Fibroblast of lung (primary cell): ENCODE results near the gene KCNAB2. TPM values are rescaled to one million over a fixed set of nuclear protein-coding genes. Genes with fewer than 3 reads are reported as not detected.

Experiments used
- DNase-seq, 2 donors: peaks; one replicate each; pipeline versions ENCODE4 v3.0.0 to v3.0.0-alpha.2; 2010; ENCODE audit warnings: low read depth in 2 of 2
- H2AFZ ChIP-seq: 2 replicates; pipeline ENCODE4 v1.5.1; 2012; ENCODE audit warnings: low read length, control low read depth, inconsistent platforms
- H3K27ac ChIP-seq: 2 replicates; pipeline ENCODE4 v1.5.1; 2011; ENCODE audit warnings: low read length, control low read depth; ENCODE audit not compliant: insufficient read depth
- H3K27me3 ChIP-seq: 2 replicates; pipeline ENCODE4 v1.5.1; 2011; ENCODE audit warnings: mild to moderate bottlenecking, low read length; ENCODE audit not compliant: control insufficient read depth, insufficient read depth
- H3K36me3 ChIP-seq: 2 replicates; pipeline ENCODE4 v1.5.1; 2011; ENCODE audit warnings: low read length; ENCODE audit not compliant: control insufficient read depth, insufficient read depth
- H3K4me1 ChIP-seq: 2 replicates; pipeline ENCODE4 v1.5.1; 2011; ENCODE audit warnings: low read length; ENCODE audit not compliant: control insufficient read depth, insufficient read depth; ENCODE audit errors: extremely low read depth
- H3K4me2 ChIP-seq: 2 replicates; pipeline ENCODE4 v1.5.1; 2011; ENCODE audit warnings: low read length, control low read depth; ENCODE audit not compliant: insufficient read depth; ENCODE audit errors: extremely low read depth
- H3K4me3 ChIP-seq, 4 experiments: fragments of 200-600 bp in 1 of 4; sonication (generic) in 1 of 4; replicated peaks in 1 of 4; 2 replicates each; pipeline ENCODE4 v1.5.1; 2011 to 2016; ENCODE audit warnings: low read length in 4 of 4, low read depth in 3 of 4, mild to moderate bottlenecking in 3 of 4, control low read depth in 2 of 4, inconsistent platforms in 1 of 4, mixed read lengths in 1 of 4; ENCODE audit not compliant: insufficient read depth in 1 of 4; ENCODE audit errors: control extremely low read depth in 1 of 4
- H3K79me2 ChIP-seq: 2 replicates; pipeline ENCODE4 v1.5.1; 2012; ENCODE audit warnings: mild to moderate bottlenecking, low read length, inconsistent platforms; ENCODE audit not compliant: control insufficient read depth, insufficient read depth
- H3K9ac ChIP-seq: 2 replicates; pipeline ENCODE4 v1.5.1; 2011; ENCODE audit warnings: mild to moderate bottlenecking, low read length, control low read depth; ENCODE audit not compliant: insufficient read depth
- H3K9me3 ChIP-seq: 2 replicates; pipeline ENCODE4 v1.5.1; 2012; ENCODE audit warnings: low read depth, low read length; ENCODE audit not compliant: control insufficient read depth, insufficient read depth
- H4K20me1 ChIP-seq: 2 replicates; pipeline ENCODE4 v1.5.1; 2011; ENCODE audit warnings: low read length; ENCODE audit not compliant: control insufficient read depth, insufficient read depth; ENCODE audit errors: extremely low read depth
- CTCF ChIP-seq, 2 donors: IDR thresholded peaks in 1 of 2; conservative IDR thresholded peaks in 1 of 2; 1 replicate in 1 of 2; 2 replicates in 1 of 2; pipeline ENCODE4 v1.5.1; 2011 to 2012; ENCODE audit warnings: low read length in 2 of 2, control low read depth in 1 of 2, inconsistent platforms in 1 of 2, low read depth in 1 of 2, mild to moderate bottlenecking in 1 of 2
- EZH2 ChIP-seq: IDR thresholded peaks from 2 replicates; pipeline ENCODE4 v1.5.1; 2012; ENCODE audit warnings: low read length, control low read depth, mild to moderate bottlenecking; ENCODE audit errors: missing control alignments
- polyA plus RNA-seq, 2 donors: library from polyadenylated mRNA; depleted of rRNA in 1 of 2; stranded (reverse) in 1 of 2; unstranded in 1 of 2; fragments of >200 nt; gene quantifications; 2 replicates each; pipeline ENCODE4 v1.2.1, GENCODE V29; 2011 to 2012; ENCODE audit warnings: missing spikeins in 1 of 2
- total RNA-seq: library from RNA; depleted of rRNA; stranded (reverse); fragments of >200 nt; gene quantifications from 2 replicates; pipeline ENCODE4 v1.2.1, GENCODE V29; 2014

Gene KCNAB2
- total and polyA plus RNA-seq, 2 donors (not counting 1 experiment from before 2014, with no cell fraction given): 2.2 to 2.5 TPM

DNA sequence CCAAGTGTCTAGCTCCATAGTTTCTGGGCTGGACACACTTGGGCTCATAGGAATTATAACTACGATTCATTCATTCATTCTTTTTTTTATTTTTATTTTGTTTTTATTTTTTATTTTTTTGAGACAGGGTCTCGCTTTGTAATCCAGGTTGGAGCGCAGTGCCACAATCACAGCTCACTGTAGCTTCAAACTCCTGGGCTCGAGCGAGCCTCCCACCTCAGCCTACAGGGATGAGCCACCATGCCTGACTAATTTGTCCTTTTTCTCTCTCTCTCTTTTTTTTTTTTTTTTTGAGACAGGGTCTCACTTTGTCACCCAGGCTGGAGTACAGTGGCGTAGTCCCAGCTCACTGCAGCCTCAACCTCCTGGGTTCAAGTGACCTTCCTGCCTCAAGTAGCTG lies 42.3 kb downstream of the KCNAB2 start:
- H4K20me1 ChIP-seq: no peaks in the 10 kb centered on the region
- no peak for DNase-seq
- no peaks in the 10 kb centered on the region for H3K36me3 ChIP-seq
- H3K4me3 ChIP-seq: no peak overlapping the region
- no peaks in the 10 kb centered on the region for H3K9me3 ChIP-seq
- no peaks in the 10 kb centered on the region for H3K27me3 ChIP-seq
- H3K27ac ChIP-seq: no peak overlapping the region
- no peaks in the 10 kb centered on the region for H3K4me1 ChIP-seq
- no peak overlapping the region for H2AFZ ChIP-seq
- H3K79me2 ChIP-seq: no peaks in the 10 kb centered on the region
- no peak overlapping the region for H3K9ac ChIP-seq
- no peak overlapping the region for H3K4me2 ChIP-seq
- TF ChIP-seq EZH2: no peak
- TF ChIP-seq CTCF (conservative IDR thresholded peaks at IDR 0.05 in 1 of 2, IDR thresholded peaks at IDR 0.05 in 1 of 2; ENCODE audit: low read depth in 1 of 2, low read length in 2 of 2): no peak

DNA sequence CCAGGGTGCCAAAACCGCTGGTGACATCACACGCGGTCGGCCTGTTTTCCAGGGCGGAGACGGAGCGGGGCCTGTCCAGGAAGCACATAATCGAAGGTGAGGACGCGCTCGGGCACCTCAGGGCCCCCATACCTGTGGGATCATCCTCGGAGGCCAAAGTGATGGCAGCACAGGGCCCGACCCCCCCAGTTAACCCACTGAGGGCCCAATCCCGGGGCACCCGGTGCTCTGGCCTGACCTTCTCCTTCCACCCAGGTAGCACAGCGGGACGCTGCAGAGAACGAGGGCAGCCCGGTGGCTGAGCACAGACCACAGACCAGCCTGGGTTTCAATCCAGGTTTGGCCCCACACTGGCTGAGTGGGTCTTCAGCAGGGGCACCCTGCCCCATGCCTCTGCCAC lies 43.3 kb downstream of the KCNAB2 start:
- no peak overlapping the region for H3K27ac ChIP-seq
- H4K20me1 ChIP-seq: no peaks in the 10 kb centered on the region
- no peak overlapping the region for H2AFZ ChIP-seq
- H3K4me3 ChIP-seq: no peak overlapping the region
- no peak for DNase-seq
- no peak overlapping the region for H3K9ac ChIP-seq
- TF ChIP-seq EZH2: no peak
- TF ChIP-seq CTCF (conservative IDR thresholded peaks at IDR 0.05 in 1 of 2, IDR thresholded peaks at IDR 0.05 in 1 of 2; ENCODE audit: low read depth in 1 of 2, low read length in 2 of 2): no peak
- H3K4me2 ChIP-seq: no peak overlapping the region
- H3K9me3 ChIP-seq: no peaks in the 10 kb centered on the region
- no peaks in the 10 kb centered on the region for H3K27me3 ChIP-seq
- no peaks in the 10 kb centered on the region for H3K79me2 ChIP-seq
- H3K36me3 ChIP-seq: no peaks in the 10 kb centered on the region
- H3K4me1 ChIP-seq: no peaks in the 10 kb centered on the region

GRCh38 chr1:6090288-6090687 lies 44.6 kb downstream of the KCNAB2 start:
- Histone ChIP-seq H3K27ac (no peak overlapping the region), H3K4me2 (no peak overlapping the region), H2AFZ (no peak overlapping the region), H3K9ac (no peak overlapping the region), H3K4me3 (no peak overlapping the region), H4K20me1 (no peaks in the 10 kb centered on the region), H3K4me1 (no peaks in the 10 kb centered on the region), H3K27me3 (no peaks in the 10 kb centered on the region), H3K79me2 (no peaks in the 10 kb centered on the region), H3K9me3 (no peaks in the 10 kb centered on the region), H3K36me3 (no peaks in the 10 kb centered on the region)
- TF ChIP-seq EZH2: no peak
- no peak for TF ChIP-seq CTCF (conservative IDR thresholded peaks at IDR 0.05 in 1 of 2, IDR thresholded peaks at IDR 0.05 in 1 of 2; ENCODE audit: low read depth in 1 of 2, low read length in 2 of 2)
- DNase-seq: no peak
